Measurements from ENCODE around the gene MEGF11. TPM values are rescaled to one million over a fixed set of nuclear protein-coding genes. Genes with fewer than 3 reads are reported as not detected.

MEGF11 gene
- total RNA-seq, 4 donors from 2014 or later, result 0.23 to 0.33 TPM; not detected in 2

DNA sequence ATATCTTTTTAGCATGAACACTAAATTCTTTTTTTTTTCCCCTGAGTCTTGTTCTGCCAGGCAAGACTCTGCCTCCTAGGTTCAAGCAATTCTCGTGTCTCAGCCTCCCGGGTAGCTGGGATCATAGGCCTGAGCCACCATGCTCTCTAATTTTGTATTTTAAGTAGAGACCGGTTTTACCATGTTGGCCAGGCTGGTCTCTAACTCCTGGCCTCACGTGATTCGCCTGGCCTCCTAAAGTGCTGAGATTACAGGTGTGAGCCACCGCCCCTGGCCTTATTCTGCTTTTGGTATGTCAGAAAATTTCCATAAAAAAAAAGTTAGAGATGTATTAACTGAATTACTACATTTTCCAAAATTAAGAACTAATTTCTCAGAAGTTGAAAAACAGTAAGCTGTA, 370.0 kb downstream of the MEGF11 start:
- no peaks in the 10 kb centered on the region for H3K9me3 ChIP-seq
- H3K27me3 ChIP-seq, result no peaks in the 10 kb centered on the region
- WGBS, result 94% methylated on average over 6 of the region's 6 CpGs
- no peak for DNase-seq (ENCODE audit: extremely low spot score)
- H3K4me1 ChIP-seq, result peaks cover 0 to 5% (median 0%) of the 10 kb centered on the region in 4 donors
- peaks cover 27 to 94% (median 61%) of the 10 kb centered on the region in 4 donors for H3K36me3 ChIP-seq
- intact Hi-C loops (cut with DNase I), result no loop called here
- H3K4me3 ChIP-seq, result no peak overlapping the region
- TF ChIP-seq EP300 (IDR thresholded peaks at IDR 0.05) (no peak), POLR2AphosphoS5 (IDR thresholded peaks at IDR 0.05) (no peak), POLR2A (IDR thresholded peaks at IDR 0.05; ENCODE audit: low read depth) (no peak)
- TF ChIP-seq, protein P1, sequence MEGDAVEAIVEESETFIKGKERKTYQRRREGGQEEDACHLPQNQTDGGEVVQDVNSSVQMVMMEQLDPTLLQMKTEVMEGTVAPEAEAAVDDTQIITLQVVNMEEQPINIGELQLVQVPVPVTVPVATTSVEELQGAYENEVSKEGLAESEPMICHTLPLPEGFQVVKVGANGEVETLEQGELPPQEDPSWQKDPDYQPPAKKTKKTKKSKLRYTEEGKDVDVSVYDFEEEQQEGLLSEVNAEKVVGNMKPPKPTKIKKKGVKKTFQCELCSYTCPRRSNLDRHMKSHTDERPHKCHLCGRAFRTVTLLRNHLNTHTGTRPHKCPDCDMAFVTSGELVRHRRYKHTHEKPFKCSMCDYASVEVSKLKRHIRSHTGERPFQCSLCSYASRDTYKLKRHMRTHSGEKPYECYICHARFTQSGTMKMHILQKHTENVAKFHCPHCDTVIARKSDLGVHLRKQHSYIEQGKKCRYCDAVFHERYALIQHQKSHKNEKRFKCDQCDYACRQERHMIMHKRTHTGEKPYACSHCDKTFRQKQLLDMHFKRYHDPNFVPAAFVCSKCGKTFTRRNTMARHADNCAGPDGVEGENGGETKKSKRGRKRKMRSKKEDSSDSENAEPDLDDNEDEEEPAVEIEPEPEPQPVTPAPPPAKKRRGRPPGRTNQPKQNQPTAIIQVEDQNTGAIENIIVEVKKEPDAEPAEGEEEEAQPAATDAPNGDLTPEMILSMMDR (IDR thresholded peaks at IDR 0.05), result no peak
- no peak overlapping the region for H3K27ac ChIP-seq (replicated peaks in 1 of 4)

GRCh38 chr15:65881766-65882434, 371.6 kb downstream of the MEGF11 start:
- WGBS, result 75% methylated on average over 3 of the region's 3 CpGs
- H3K4me3 ChIP-seq, result no peak overlapping the region
- H3K9me3 ChIP-seq, result no peaks in the 10 kb centered on the region
- no peaks in the 10 kb centered on the region for H3K27me3 ChIP-seq
- no peak overlapping the region for H3K27ac ChIP-seq (replicated peaks in 1 of 4)
- intact Hi-C loops (cut with DNase I), result no loop called here
- peaks cover 0 to 5% (median 0%) of the 10 kb centered on the region in 4 donors for H3K4me1 ChIP-seq
- TF ChIP-seq EP300 (IDR thresholded peaks at IDR 0.05) (no peak), POLR2AphosphoS5 (IDR thresholded peaks at IDR 0.05) (no peak), POLR2A (IDR thresholded peaks at IDR 0.05; ENCODE audit: low read depth) (no peak)
- TF ChIP-seq, protein P1 (IDR thresholded peaks at IDR 0.05), result no peak
- DNase-seq (ENCODE audit: extremely low spot score), result no peak
- peaks cover 38 to 94% (median 61%) of the 10 kb centered on the region in 4 donors for H3K36me3 ChIP-seq

DNA sequence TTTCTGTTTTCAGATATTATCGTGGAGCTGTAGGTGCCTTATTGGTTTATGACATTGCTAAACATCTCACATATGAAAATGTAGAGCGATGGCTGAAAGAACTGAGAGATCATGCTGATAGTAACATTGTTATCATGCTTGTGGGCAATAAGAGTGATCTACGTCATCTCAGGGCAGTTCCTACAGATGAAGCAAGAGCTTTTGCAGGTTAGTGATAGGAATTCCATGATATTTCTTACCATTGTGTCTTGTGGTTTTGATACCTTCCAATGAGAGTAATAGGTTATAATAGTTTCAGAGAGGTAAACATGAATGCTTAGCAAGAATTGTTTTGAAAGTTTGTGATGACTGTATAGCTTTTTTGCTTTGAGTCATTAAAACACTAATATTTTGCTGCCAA, 375.8 kb downstream of the MEGF11 start:
- no peak for DNase-seq (ENCODE audit: extremely low spot score)
- no peak overlapping the region for H3K27ac ChIP-seq (replicated peaks in 1 of 4)
- no peaks in the 10 kb centered on the region for H3K27me3 ChIP-seq
- TF ChIP-seq EP300 (IDR thresholded peaks at IDR 0.05) (no peak), POLR2A (IDR thresholded peaks at IDR 0.05; ENCODE audit: low read depth) (no peak), POLR2AphosphoS5 (IDR thresholded peaks at IDR 0.05) (no peak)
- TF ChIP-seq, protein P1 (IDR thresholded peaks at IDR 0.05), result no peak
- H3K36me3 ChIP-seq, result peaks cover 31 to 76% (median 47%) of the 10 kb centered on the region in 4 donors
- no peak overlapping the region for H3K4me3 ChIP-seq
- peaks cover 0 to 31% (median 11%) of the 10 kb centered on the region in 4 donors for H3K4me1 ChIP-seq
- no peaks in the 10 kb centered on the region for H3K9me3 ChIP-seq
- WGBS, result 84% methylated on average over 3 of the region's 3 CpGs
- intact Hi-C loops (cut with DNase I), result no loop called here

GRCh38 chr15:65875458-65875857, 378.1 kb downstream of the MEGF11 start:
- H3K4me3 ChIP-seq, result no peak overlapping the region
- H3K27me3 ChIP-seq, result no peaks in the 10 kb centered on the region
- intact Hi-C loops (cut with DNase I), result no loop called here
- TF ChIP-seq, protein P1 (IDR thresholded peaks at IDR 0.05), result no peak
- TF ChIP-seq POLR2AphosphoS5 (IDR thresholded peaks at IDR 0.05) (no peak), EP300 (IDR thresholded peaks at IDR 0.05) (no peak), POLR2A (IDR thresholded peaks at IDR 0.05; ENCODE audit: low read depth) (no peak)
- 88% methylated on average over 1 of the region's 1 CpG for WGBS
- peaks cover 27 to 55% (median 36%) of the 10 kb centered on the region in 4 donors for H3K36me3 ChIP-seq
- H3K9me3 ChIP-seq, result no peaks in the 10 kb centered on the region
- peaks cover 11 to 48% (median 34%) of the 10 kb centered on the region in 4 donors for H3K4me1 ChIP-seq
- no peak for DNase-seq (ENCODE audit: extremely low spot score)
- H3K27ac ChIP-seq (replicated peaks in 1 of 4), result no peak overlapping the region
